GM12892 (cell line): ENCODE measurements around the gene NAPG.

Source experiments
- POLR2A ChIP-seq: IDR thresholded peaks from 2 replicates; pipeline ENCODE4 v1.6.1; 2011; ENCODE audit warnings: low read depth, low read length, control low read depth
- POLR2AphosphoS5 ChIP-seq: IDR thresholded peaks from 2 replicates; pipeline ENCODE4 v1.6.1; 2011; ENCODE audit warnings: low read depth, low read length, control low read depth

DNA sequence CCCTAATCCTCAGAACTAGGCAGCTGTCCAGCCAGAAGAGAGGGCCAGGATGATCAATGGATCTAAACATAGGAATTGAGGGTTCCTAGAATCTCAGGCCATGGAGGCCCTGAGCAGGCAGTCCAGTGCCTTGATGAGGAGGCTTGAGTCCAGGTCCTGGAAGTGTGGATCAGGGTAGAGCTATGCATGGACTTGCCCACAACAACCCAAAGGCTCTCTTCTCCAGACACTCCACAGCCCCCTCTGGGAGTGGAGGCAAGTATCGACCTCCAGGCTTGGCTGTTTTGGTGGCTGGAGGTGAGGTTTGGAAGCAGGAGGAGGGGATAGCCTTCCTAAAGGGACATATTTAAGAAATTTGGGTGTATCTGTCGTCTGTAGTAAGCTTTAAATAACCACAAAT, 45.7 kb downstream of the NAPG start:
- TF ChIP-seq POLR2A (no peak), POLR2AphosphoS5 (no peak)
